ENCODE measurements around the gene PAK5.
A peak's percentile ranks its signal among the peaks of the same experiment; 100 is the strongest.

Gene PAK5

GRCh38 chr20:9615118-9615517 is 223.8 kb downstream of the PAK5 start:
- DNase-seq, result no peak

GRCh38 chr20:9613871-9614270 is 225.0 kb downstream of the PAK5 start:
- DNase-seq, result no peak

- DNase-seq, result no peak
Measured at GRCh38 chr20:9611921-9612320, 227.0 kb downstream of the PAK5 start.

GRCh38 chr20:9610665-9611064 is 228.2 kb downstream of the PAK5 start:
- DNase-seq, result no peak

GRCh38 chr20:9609887-9610502 is 228.9 kb downstream of the PAK5 start:
- DNase-seq, result peak; percentile 55

- DNase-seq, result no peak
Measured at GRCh38 chr20:9608639-9609340, 230.1 kb downstream of the PAK5 start.

GRCh38 chr20:9602847-9603183 is 236.1 kb downstream of the PAK5 start:
- DNase-seq, result no peak

- no peak for DNase-seq
Measured at GRCh38 chr20:9600562-9600961, 238.3 kb downstream of the PAK5 start.

- DNase-seq, result no peak
Measured at GRCh38 chr20:9597547-9597946, 241.3 kb downstream of the PAK5 start.

- no peak for DNase-seq
Measured at GRCh38 chr20:9595763-9596162, 243.1 kb downstream of the PAK5 start.

GRCh38 chr20:9594284-9594875 is 244.5 kb downstream of the PAK5 start:
- no peak for DNase-seq

GRCh38 chr20:9592419-9592818 is 246.5 kb downstream of the PAK5 start:
- no peak for DNase-seq

- DNase-seq, result no peak
Measured at GRCh38 chr20:9591080-9591479, 247.8 kb downstream of the PAK5 start.

- no peak for DNase-seq
Measured at GRCh38 chr20:9590189-9590588, 248.7 kb downstream of the PAK5 start.

- no peak for DNase-seq
Measured at GRCh38 chr20:9588706-9589105, 250.2 kb downstream of the PAK5 start.

GRCh38 chr20:9583151-9583550 is 255.7 kb downstream of the PAK5 start:
- no peak for DNase-seq

GRCh38 chr20:9582137-9582536 is 256.7 kb downstream of the PAK5 start:
- no peak for DNase-seq

- no peak for DNase-seq
Measured at GRCh38 chr20:9581509-9581908, 257.4 kb downstream of the PAK5 start.

GRCh38 chr20:9578594-9578993 is 260.3 kb downstream of the PAK5 start:
- no peak for DNase-seq

GRCh38 chr20:9577397-9577796 is 261.5 kb downstream of the PAK5 start:
- no peak for DNase-seq

GRCh38 chr20:9576695-9577094 is 262.2 kb downstream of the PAK5 start:
- DNase-seq, result no peak

GRCh38 chr20:9575836-9576235 is 263.0 kb downstream of the PAK5 start:
- no peak for DNase-seq

- DNase-seq, result no peak
Measured at GRCh38 chr20:9574776-9575175, 264.1 kb downstream of the PAK5 start.

- no peak for DNase-seq
Measured at GRCh38 chr20:9574181-9574580, 264.7 kb downstream of the PAK5 start.

Measured in right hindlimb (tissue), 1 donor.